Measurements from ENCODE around the gene ERCC8. TPM values are rescaled to one million over a fixed set of nuclear protein-coding genes. Genes with fewer than 3 reads are reported as not detected.

Gene ERCC8
- polyA plus RNA-seq, 1 donor from 2014 or later = 48.0 TPM

DNA sequence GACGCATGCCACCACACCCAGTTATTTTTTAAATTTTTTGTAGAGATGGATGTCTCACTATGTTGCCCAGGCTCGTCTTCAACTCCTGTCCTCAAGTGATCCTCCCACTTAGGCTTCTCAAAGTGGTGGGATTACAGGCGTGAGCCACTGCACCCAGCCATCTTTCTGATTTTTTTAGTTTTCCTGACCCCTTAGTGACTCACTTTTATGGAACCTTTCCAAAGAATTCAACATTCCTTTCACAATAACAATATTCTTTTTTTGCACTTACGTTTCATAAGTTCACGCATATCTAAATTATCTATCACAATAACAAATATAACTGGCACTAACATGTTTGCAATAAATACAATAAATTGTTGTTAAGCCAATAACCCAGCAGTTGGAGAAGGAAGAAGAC is 109.3 kb downstream of the ERCC8 start:
- H4K20me1 ChIP-seq (ENCODE audit: insufficient read depth) = no peaks in the 10 kb centered on the region
- no peaks in the 10 kb centered on the region for H3K9me3 ChIP-seq (ENCODE audit: low read length)
- no peak overlapping the region for H2AFZ ChIP-seq (ENCODE audit: low read depth, low read length)
- no peak overlapping the region for H3K27ac ChIP-seq (ENCODE audit: low read length)
- peaks cover 5% of the 10 kb centered on the region for H3K27me3 ChIP-seq (ENCODE audit: insufficient read depth, low read depth, low read length)
- H3K79me2 ChIP-seq (replicated peaks; ENCODE audit: insufficient read depth, low read length) = no peaks in the 10 kb centered on the region
- TF ChIP-seq POLR2AphosphoS5 (IDR thresholded peaks at IDR 0.05) = no peak
- no peak for TF ChIP-seq EZH2 (IDR thresholded peaks at IDR 0.05; ENCODE audit: borderline replicate concordance, insufficient read depth, low read length, poor library complexity, severe bottlenecking)
- no peak for TF ChIP-seq TAF1 (IDR thresholded peaks at IDR 0.05; ENCODE audit: low read depth)
- H3K9me2 ChIP-seq (ENCODE audit: insufficient read depth, low read length) = no peaks in the 10 kb centered on the region
- H3F3A ChIP-seq (ENCODE audit: insufficient read depth, low read length, poor library complexity, severe bottlenecking) = no peaks in the 10 kb centered on the region
- no peak overlapping the region for H3K9ac ChIP-seq (ENCODE audit: low read length)
- no peak overlapping the region for H3K4me3 ChIP-seq (ENCODE audit: low read length)
- no peak overlapping the region for H3K4me2 ChIP-seq (ENCODE audit: low read length)
- H3K36me3 ChIP-seq (ENCODE audit: insufficient read depth, low read length) = no peaks in the 10 kb centered on the region

- Histone ChIP-seq H3K9me3 (ENCODE audit: low read length) (no peaks in the 10 kb centered on the region), H3K9me2 (ENCODE audit: insufficient read depth, low read length) (no peaks in the 10 kb centered on the region), H2AFZ (ENCODE audit: low read depth, low read length) (no peak overlapping the region), H4K20me1 (ENCODE audit: insufficient read depth) (no peaks in the 10 kb centered on the region), H3K27me3 (ENCODE audit: insufficient read depth, low read depth, low read length) (no peaks in the 10 kb centered on the region), H3F3A (ENCODE audit: insufficient read depth, low read length, poor library complexity, severe bottlenecking) (no peaks in the 10 kb centered on the region), H3K9ac (ENCODE audit: low read length) (no peak overlapping the region), H3K4me3 (ENCODE audit: low read length) (no peak overlapping the region), H3K4me2 (ENCODE audit: low read length) (no peak overlapping the region), H3K36me3 (ENCODE audit: insufficient read depth, low read length) (no peaks in the 10 kb centered on the region), H3K27ac (ENCODE audit: low read length) (no peak overlapping the region), H3K79me2 (replicated peaks; ENCODE audit: insufficient read depth, low read length) (no peaks in the 10 kb centered on the region)
- TF ChIP-seq REST (IDR thresholded peaks at IDR 0.05; ENCODE audit: borderline replicate concordance) (no peak), EP300 (conservative IDR thresholded peaks at IDR 0.05; ENCODE audit: poor library complexity, severe bottlenecking) (no peak)
These were observed 111.3 kb downstream of the ERCC8 start for GRCh38 chr5:60833520-60833919.

- TF ChIP-seq REST (IDR thresholded peaks at IDR 0.05; ENCODE audit: borderline replicate concordance) (no peak), POLR2AphosphoS5 (IDR thresholded peaks at IDR 0.05) (no peak), EZH2 (IDR thresholded peaks at IDR 0.05; ENCODE audit: borderline replicate concordance, insufficient read depth, low read length, poor library complexity, severe bottlenecking) (no peak), MXI1 (conservative IDR thresholded peaks at IDR 0.05; ENCODE audit: poor library complexity, severe bottlenecking) (no peak), RAD21 (conservative IDR thresholded peaks at IDR 0.05) (no peak), SMC3 (conservative IDR thresholded peaks at IDR 0.05; ENCODE audit: poor library complexity) (no peak), TAF1 (IDR thresholded peaks at IDR 0.05; ENCODE audit: low read depth) (no peak), EP300 (conservative IDR thresholded peaks at IDR 0.05; ENCODE audit: poor library complexity, severe bottlenecking) (no peak)
- TF ChIP-seq, protein P1, sequence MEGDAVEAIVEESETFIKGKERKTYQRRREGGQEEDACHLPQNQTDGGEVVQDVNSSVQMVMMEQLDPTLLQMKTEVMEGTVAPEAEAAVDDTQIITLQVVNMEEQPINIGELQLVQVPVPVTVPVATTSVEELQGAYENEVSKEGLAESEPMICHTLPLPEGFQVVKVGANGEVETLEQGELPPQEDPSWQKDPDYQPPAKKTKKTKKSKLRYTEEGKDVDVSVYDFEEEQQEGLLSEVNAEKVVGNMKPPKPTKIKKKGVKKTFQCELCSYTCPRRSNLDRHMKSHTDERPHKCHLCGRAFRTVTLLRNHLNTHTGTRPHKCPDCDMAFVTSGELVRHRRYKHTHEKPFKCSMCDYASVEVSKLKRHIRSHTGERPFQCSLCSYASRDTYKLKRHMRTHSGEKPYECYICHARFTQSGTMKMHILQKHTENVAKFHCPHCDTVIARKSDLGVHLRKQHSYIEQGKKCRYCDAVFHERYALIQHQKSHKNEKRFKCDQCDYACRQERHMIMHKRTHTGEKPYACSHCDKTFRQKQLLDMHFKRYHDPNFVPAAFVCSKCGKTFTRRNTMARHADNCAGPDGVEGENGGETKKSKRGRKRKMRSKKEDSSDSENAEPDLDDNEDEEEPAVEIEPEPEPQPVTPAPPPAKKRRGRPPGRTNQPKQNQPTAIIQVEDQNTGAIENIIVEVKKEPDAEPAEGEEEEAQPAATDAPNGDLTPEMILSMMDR (IDR thresholded peaks at IDR 0.05; ENCODE audit: poor library complexity, severe bottlenecking) = no peak
- H3F3A ChIP-seq (ENCODE audit: insufficient read depth, low read length, poor library complexity, severe bottlenecking) = no peaks in the 10 kb centered on the region
These were observed 114.2 kb downstream of the ERCC8 start for GRCh38 chr5:60830581-60831127.

More at GRCh38 chr5:60830581-60831127, 114.2 kb downstream of the ERCC8 start:
- Histone ChIP-seq H4K20me1 (ENCODE audit: insufficient read depth) (no peaks in the 10 kb centered on the region), H3K79me2 (replicated peaks; ENCODE audit: insufficient read depth, low read length) (no peaks in the 10 kb centered on the region), H3K9me3 (ENCODE audit: low read length) (no peaks in the 10 kb centered on the region), H3K9ac (ENCODE audit: low read length) (no peak overlapping the region), H3K4me3 (ENCODE audit: low read length) (no peak overlapping the region), H3K9me2 (ENCODE audit: insufficient read depth, low read length) (no peaks in the 10 kb centered on the region), H2AFZ (ENCODE audit: low read depth, low read length) (no peak overlapping the region), H3K4me2 (ENCODE audit: low read length) (no peak overlapping the region), H3K36me3 (ENCODE audit: insufficient read depth, low read length) (no peaks in the 10 kb centered on the region), H3K27ac (ENCODE audit: low read length) (no peak overlapping the region), H3K27me3 (ENCODE audit: insufficient read depth, low read depth, low read length) (no peaks in the 10 kb centered on the region)

Data from neural cell (in vitro differentiated cells).